Tongue (tissue), 2 donors: ENCODE data around the gene COPS7A. TPM values are rescaled to one million over a fixed set of nuclear protein-coding genes. Genes with fewer than 3 reads are reported as not detected.

Source experiments
- DNase-seq: peaks from one replicate; pipeline ENCODE4 v3.0.0-alpha.2; 2015
- total RNA-seq: library from RNA; depleted of rRNA; stranded (reverse); fragments of >200 nt; gene quantifications from one replicate; pipeline ENCODE4 v1.2.3, GENCODE V29; 2014

The COPS7A gene, protein sequence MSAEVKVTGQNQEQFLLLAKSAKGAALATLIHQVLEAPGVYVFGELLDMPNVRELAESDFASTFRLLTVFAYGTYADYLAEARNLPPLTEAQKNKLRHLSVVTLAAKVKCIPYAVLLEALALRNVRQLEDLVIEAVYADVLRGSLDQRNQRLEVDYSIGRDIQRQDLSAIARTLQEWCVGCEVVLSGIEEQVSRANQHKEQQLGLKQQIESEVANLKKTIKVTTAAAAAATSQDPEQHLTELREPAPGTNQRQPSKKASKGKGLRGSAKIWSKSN
- 41.5 TPM for total RNA-seq

DNA sequence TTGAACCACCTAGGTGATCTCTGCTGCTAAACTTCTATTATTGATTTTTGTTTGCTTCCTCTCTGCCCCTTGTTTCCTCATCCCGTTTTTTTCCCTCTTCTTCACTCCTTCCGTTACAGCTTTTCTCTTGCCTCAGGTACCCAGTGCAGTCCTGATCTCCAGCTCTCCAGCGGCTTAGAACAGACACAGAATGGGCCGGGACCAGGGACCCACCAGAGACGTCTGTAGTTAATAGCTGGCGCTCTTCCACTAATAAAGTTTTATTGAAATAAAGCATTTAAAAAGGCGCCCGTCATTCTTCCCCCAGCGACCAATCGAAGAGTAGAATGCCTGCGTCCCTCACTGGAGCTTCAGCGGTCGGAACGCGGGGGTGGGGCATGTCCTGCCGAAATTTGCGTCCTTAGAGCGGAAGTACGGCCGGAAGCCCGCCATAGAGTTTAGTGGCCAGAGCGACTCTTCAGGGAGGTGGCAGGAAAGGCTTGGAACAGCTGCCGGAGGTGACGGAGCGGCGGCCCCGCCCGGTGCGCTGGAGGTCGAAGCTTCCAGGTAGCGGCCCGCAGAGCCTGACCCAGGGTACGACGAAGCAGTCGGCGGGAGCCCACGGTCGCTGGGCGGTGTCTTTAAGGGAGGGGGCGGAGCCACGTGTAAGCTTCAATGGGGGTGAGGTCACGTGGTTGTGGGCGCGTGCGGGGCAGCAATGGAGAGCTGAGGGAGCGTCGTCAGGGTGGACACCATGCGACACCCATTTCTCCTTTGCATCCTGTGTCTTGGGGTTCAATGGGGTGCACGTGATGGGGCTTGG, at the start of gene COPS7A:
Gene COPS7A (plus strand): TSS at position 440 of the 802 bp plus-strand sequence. CDS start 611 bp downstream, outside the sequence.
- peak; percentile 99 for DNase-seq

GRCh38 chr12:6676962-6677361, 46.9 kb upstream of the COPS7A start:
- no peak for DNase-seq

GRCh38 chr12:6684609-6685008, 39.2 kb upstream of the COPS7A start:
- peak; percentile 51 for DNase-seq

DNA sequence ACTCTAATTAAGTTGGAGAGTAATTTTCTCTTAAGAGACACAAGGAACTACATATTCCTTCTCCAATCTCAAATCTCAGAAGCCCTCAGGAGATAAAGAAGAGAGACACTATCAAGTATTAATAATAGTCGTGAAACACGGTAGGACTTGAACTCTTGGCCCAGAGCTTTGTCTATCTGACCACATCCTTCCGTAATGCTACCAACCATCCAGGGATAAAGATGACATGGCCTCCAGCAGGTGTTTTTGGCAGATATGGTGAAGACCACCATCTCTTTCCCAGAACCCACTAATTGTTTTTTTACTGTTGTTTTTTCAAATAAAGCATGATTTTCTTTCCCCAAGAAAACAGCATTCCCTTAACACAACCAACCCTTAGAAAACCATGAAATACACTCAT, 38.0 kb upstream of the COPS7A start:
- no peak for DNase-seq

- no peak for DNase-seq
Measured at GRCh38 chr12:6688543-6688998, 35.3 kb upstream of the COPS7A start.

GRCh38 chr12:6688999-6689882, 34.6 kb upstream of the COPS7A start, which contains the start of gene ZNF384:
Gene ZNF384, minus strand, starts transcription at chr12:6689375. Its CDS starts 9,855 bp downstream, at chr12:6679520.
- DNase-seq, result peak; percentile 100

- no peak for DNase-seq
Measured at GRCh38 chr12:6691473-6691872, 32.4 kb upstream of the COPS7A start.

DNA sequence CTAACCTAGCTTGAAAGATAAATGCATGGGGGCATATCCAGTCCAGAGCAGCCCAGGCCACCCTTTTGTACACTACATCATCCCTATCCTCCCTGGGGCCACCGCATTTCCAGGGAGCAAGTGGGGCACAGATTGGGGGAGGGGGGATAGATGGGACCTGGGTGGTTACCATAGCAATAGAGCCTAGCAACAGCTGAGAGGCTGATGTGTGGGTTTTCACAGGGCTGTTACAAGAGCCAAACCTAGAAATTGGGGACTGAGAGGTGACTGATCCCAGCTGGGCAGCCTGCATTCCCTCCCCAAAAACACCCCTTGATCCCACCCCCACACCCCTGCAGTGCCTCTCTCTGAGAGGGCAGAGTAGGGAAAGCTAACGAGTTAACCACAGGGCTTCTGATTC, 31.0 kb upstream of the COPS7A start:
- DNase-seq, result no peak

DNA sequence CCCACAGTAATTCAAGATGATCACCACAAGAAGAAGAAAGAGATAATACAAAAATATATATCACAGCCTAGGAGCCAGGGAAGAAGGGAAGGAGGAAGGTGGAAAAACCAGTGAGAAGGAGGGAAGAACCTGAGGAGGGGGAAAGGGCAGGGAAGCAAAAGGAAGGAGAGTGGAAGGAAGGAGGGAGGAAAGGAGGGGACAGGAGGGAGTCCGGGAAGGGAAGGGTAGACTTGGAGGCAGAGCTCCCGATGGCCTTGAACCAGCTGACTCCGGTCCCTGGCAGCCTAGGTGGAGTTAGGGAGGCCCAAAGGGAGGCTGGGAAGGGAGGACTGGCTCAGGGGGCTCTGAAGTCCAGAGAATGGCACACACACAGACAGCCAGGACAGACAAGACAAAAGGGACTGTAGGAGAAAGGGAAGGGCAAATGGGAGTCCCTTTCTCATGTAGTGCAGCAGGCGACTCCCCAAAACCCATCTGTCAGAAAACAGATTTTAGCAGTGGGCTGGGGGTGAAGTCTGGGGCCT, 30.0 kb upstream of the COPS7A start:
- no peak for DNase-seq

GRCh38 chr12:6694701-6695100, 29.1 kb upstream of the COPS7A start:
- DNase-seq, result no peak

DNA sequence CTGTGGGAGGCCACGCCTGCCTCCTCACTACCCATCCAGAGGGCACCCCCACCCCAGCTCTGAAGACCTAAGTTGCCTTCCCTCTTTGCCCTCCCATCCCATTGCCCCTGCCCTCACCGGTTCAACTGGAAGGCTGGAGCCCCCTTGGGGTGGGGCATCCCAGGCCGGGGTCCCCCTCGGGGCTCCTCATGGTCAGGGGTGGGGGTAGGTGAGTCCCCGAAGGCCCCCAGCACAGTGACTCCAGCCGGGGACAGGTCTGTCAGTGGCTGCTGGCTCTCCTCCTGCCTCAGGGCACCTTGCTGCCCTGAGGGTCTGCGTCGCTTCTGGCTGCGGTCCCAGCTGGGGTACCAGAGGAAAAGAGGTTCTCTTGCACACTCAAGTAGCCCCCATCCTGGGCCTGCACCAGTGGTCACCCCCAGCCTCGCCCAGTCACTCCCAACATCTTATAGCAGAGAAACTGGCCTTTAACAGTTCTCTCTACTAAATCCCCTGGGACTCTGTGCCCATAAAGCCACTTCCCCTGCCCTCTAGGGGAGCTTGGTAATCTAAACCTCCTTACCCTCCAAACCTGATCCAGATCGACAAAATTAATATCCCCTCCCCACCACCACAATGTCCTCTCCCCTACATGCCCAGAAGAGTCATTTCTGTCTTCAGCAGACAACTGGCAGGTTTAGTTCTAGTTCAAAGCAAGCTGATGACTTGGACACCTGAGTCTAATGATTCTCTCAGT, 28.4 kb upstream of the COPS7A start:
- DNase-seq, result no peak

DNA sequence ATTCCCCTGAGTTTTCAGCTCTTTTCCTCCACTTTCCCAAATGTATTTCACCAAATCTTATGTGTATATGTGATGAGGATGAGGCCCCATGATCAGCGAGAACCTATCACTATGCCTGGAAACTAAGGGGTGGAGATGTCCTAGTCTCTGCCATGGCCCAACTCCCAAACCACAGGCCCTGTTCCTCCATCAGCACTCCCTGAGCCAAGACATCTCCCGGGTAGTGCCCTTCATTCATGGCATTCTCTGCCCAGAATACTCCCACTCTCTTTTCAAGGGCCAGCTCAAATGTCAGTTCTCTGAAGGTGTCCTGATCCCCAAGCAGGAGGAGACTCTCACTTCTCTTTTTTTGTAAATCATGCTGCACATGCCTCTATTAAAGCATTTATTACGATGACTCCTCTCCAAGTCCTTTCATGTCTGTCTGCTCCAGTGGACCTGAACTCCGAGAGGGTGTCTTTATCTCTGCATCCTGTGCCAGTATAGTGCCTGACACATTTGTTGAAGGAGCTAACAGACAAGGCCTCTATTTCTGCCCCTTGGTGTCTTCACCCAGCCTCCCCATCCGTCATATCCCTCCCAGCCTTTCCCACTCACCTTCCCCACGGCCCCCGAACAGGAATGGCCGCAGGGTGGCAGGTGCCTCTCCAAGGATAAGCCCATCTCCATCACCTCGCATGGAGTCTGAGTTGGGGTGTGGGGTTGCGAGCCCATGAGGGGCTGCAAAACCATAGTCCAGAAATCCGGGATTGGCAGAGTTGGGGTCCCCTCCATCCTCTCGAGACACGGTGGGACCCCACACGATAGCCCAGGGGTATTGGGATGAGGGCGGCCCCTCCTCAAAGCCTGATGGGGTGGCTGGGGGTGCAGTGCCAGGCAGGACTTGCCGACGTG, 26.9 kb upstream of the COPS7A start:
- peak; percentile 15 for DNase-seq

- DNase-seq, result peak; percentile 49
Measured at GRCh38 chr12:6697584-6698351, 26.1 kb upstream of the COPS7A start.

DNA sequence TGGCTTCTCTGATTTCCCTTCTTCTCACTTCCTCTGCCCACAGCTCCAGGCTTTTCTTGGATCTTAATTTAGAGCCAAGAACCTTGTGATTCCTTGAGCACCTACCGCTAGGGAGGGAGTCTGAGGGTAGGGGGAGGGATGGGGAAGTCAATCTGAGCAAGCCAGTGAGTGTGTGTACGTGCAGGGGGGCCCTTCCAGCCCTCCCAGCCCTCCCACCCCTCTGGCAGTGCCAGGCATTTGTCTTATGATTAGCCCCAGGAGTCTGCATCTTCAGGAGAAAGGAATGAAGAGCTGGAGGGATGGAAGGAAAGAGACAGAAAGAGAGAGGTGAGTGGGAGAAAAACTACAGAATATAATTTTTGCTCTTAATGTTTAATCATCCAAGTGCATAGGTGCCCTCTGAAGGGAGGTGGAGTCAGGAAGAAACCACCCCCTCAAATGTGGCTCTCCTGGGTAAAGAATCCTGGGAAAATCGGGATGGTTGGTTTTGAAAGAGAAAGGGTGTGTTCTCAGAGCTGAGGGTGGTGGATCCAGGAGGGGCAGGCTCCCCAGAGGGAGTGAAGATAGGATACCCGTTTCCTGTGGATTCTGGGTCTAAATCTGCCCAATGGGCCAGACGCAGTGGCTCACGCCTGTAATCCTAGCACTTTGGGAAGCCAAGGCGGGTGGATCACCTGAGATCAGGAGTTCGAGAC, 25.3 kb upstream of the COPS7A start:
- DNase-seq, result no peak

- no peak for DNase-seq
Measured at GRCh38 chr12:6699259-6699988, 24.4 kb upstream of the COPS7A start.

GRCh38 chr12:6699989-6700645, 23.7 kb upstream of the COPS7A start:
- DNase-seq, result peak; percentile 37

GRCh38 chr12:6700646-6701051, 23.2 kb upstream of the COPS7A start, which contains the start of gene PIANP:
Gene PIANP, minus strand, starts transcription at chr12:6700815. Its CDS starts 2,754 bp downstream, at chr12:6698061.
- peak; percentile 76 for DNase-seq
